Mesenchymal stem cell (in vitro differentiated cells and primary cell): ENCODE measurements around the gene USP4.
"Not testable (repeated sequence)": the region's sequence is repeated elsewhere in the genome, so short reads cannot be mapped to it uniquely, and the experiment has no call there.

Experiments used
- DNase-seq: peaks from one replicate; pipeline ENCODE4 v3.0.0-alpha.2; 2013
- H2AFZ ChIP-seq: one replicate; pipeline ENCODE4 v1.6.1; 2013; ENCODE audit warnings: low read depth, mild to moderate bottlenecking, control low read depth, inconsistent platforms, low read length, moderate library complexity
- H2AK5ac ChIP-seq: 2 replicates; pipeline ENCODE4 v1.6.1; 2013; ENCODE audit warnings: low read length, moderate library complexity, mild to moderate bottlenecking, inconsistent platforms; ENCODE audit not compliant: severe bottlenecking
- H2BK120ac ChIP-seq: one replicate; pipeline ENCODE4 v1.6.1; 2013; ENCODE audit warnings: low read depth, mild to moderate bottlenecking, inconsistent platforms, low read length, moderate library complexity
- H2BK12ac ChIP-seq, 2 experiments: one replicate each; pipeline ENCODE4 v1.6.1; 2013; ENCODE audit warnings: inconsistent platforms in 2 of 2, low read length in 2 of 2, mild to moderate bottlenecking in 2 of 2, moderate library complexity in 2 of 2, control low read depth in 1 of 2
- H2BK15ac ChIP-seq: one replicate; pipeline ENCODE4 v1.6.1; 2013; ENCODE audit warnings: mild to moderate bottlenecking, low read depth, inconsistent platforms; ENCODE audit not compliant: poor library complexity, severe bottlenecking
- H2BK5ac ChIP-seq: 2 replicates; pipeline ENCODE4 v1.6.1; 2013; ENCODE audit warnings: low read depth, mild to moderate bottlenecking, low read length, control low read depth, inconsistent platforms; ENCODE audit not compliant: poor library complexity, severe bottlenecking
- H3K14ac ChIP-seq, 2 experiments: one replicate each; pipeline ENCODE4 v1.6.1; 2013; ENCODE audit warnings: inconsistent platforms in 2 of 2, low read length in 2 of 2, control low read depth in 1 of 2, mild to moderate bottlenecking in 1 of 2, moderate library complexity in 1 of 2
- H3K18ac ChIP-seq, 2 experiments: one replicate each; pipeline ENCODE4 v1.6.1; 2013; ENCODE audit warnings: inconsistent platforms in 2 of 2, low read length in 2 of 2, control low read depth in 1 of 2, low read depth in 1 of 2, mild to moderate bottlenecking in 1 of 2
- H3K23ac ChIP-seq, 2 experiments: one replicate each; pipeline ENCODE4 v1.6.1; 2013; ENCODE audit warnings: inconsistent platforms in 2 of 2, low read length in 2 of 2, mild to moderate bottlenecking in 2 of 2, moderate library complexity in 2 of 2, control low read depth in 1 of 2
- H3K27ac ChIP-seq: 2 replicates; pipeline ENCODE4 v1.5.1; 2013; ENCODE audit warnings: mild to moderate bottlenecking, moderate library complexity, low read length, control low read depth, inconsistent platforms; ENCODE audit not compliant: poor library complexity, severe bottlenecking
- H3K27me3 ChIP-seq, 2 experiments: 2 replicates each; pipeline versions ENCODE4 v1.6.1 to v1.7.0; 2013; ENCODE audit warnings: low read length in 2 of 2, mild to moderate bottlenecking in 2 of 2, moderate library complexity in 2 of 2, control low read depth in 1 of 2, inconsistent platforms in 1 of 2; ENCODE audit not compliant: control insufficient read depth in 1 of 2, insufficient read depth in 1 of 2
- H3K36me3 ChIP-seq, 2 experiments: 2 replicates each; pipeline versions ENCODE4 v1.6.1 to v1.7.0; 2013; ENCODE audit warnings: low read length in 2 of 2, control low read depth in 1 of 2, inconsistent platforms in 1 of 2, low read depth in 1 of 2, mild to moderate bottlenecking in 1 of 2; ENCODE audit not compliant: insufficient read depth in 2 of 2, control insufficient read depth in 1 of 2
- H3K4ac ChIP-seq, 2 experiments: one replicate each; pipeline ENCODE4 v1.6.1; 2013; ENCODE audit warnings: inconsistent platforms in 2 of 2, low read length in 2 of 2, mild to moderate bottlenecking in 2 of 2, moderate library complexity in 2 of 2, control low read depth in 1 of 2, low read depth in 1 of 2
- H3K4me1 ChIP-seq: 2 replicates; pipeline ENCODE4 v1.6.1; 2013; ENCODE audit warnings: low read depth, low read length, control low read depth; ENCODE audit not compliant: control insufficient read depth, insufficient read depth
- H3K4me2 ChIP-seq: 2 replicates; pipeline ENCODE4 v1.6.1; 2013; ENCODE audit warnings: low read length, mild to moderate bottlenecking, inconsistent platforms; ENCODE audit not compliant: poor library complexity, severe bottlenecking
- H3K4me3 ChIP-seq, 2 experiments: 2 replicates each; pipeline versions ENCODE4 v1.5.1 to v1.7.0; 2013; ENCODE audit warnings: low read length in 2 of 2, mild to moderate bottlenecking in 2 of 2, control low read depth in 1 of 2, low read depth in 1 of 2; ENCODE audit not compliant: insufficient read depth in 1 of 2
- H3K79me1 ChIP-seq: replicated peaks from 2 replicates; pipeline ENCODE4 v1.6.1; 2013; ENCODE audit warnings: mild to moderate bottlenecking, control low read depth, low read length, inconsistent platforms; ENCODE audit not compliant: poor library complexity, severe bottlenecking
- H3K9ac ChIP-seq: 2 replicates; pipeline ENCODE4 v1.7.0; 2013; ENCODE audit warnings: mild to moderate bottlenecking, low read length, moderate library complexity
- H3K9me3 ChIP-seq: 2 replicates; pipeline ENCODE4 v1.7.0; 2013; ENCODE audit warnings: mild to moderate bottlenecking, low read length; ENCODE audit not compliant: control insufficient read depth
- H4K8ac ChIP-seq: one replicate; pipeline ENCODE4 v1.6.1; 2013; ENCODE audit warnings: inconsistent platforms, mild to moderate bottlenecking, low read length, moderate library complexity
- H4K91ac ChIP-seq: one replicate; pipeline ENCODE4 v1.6.1; 2013; ENCODE audit warnings: mild to moderate bottlenecking, low read length, inconsistent platforms
- WGBS: methylation state at CpG from one replicate; pipeline ENCODE4 v1.1.7; 2013; ENCODE audit warnings: mixed read lengths; 5-methylcytosine and 5-hydroxymethylcytosine counted together

Gene USP4

DNA sequence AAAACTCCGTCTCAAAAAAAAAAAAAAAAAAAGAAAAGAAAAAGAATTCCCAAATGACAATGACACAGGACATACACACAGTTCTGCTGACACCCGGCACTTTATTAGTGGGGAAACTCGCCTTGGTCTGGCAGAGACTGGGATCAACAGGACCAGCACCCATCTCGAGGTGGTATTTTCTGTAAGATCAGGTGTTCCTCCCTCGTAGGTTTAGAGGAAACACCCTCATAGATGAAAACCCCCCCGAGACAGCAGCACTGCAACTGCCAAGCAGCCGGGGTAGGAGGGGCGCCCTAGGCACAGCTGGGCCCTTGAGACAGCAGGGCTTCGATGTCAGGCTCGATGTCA is 17.2 kb upstream of the USP4 start:
- H3K79me1 ChIP-seq, H3K27me3 ChIP-seq, H3K9me3 ChIP-seq, H2BK120ac ChIP-seq, DNase-seq, H2BK12ac ChIP-seq, H2BK5ac ChIP-seq, H2BK15ac ChIP-seq, H3K18ac ChIP-seq, H3K23ac ChIP-seq, H4K91ac ChIP-seq, H4K8ac ChIP-seq, H3K14ac ChIP-seq, H3K4ac ChIP-seq, H2AFZ ChIP-seq: not testable (repeated sequence)
- Histone ChIP-seq H3K4me1 (peaks cover 27% of the 10 kb centered on the region), H2AK5ac (peak overlapping the region; percentile 76), H3K4me2 (peak overlapping the region; percentile 72), H3K36me3 (peaks cover 42 to 61% of the 10 kb centered on the region in 2 experiments), H3K9ac (peak overlapping the region; percentile 94), H3K4me3 (peak overlapping the region; percentile 67 to 88), H3K27ac (peak overlapping the region; percentile 76)
- WGBS, result 65% methylated on average over 8 of the region's 10 CpGs

- H3K9ac ChIP-seq, result peak overlapping the region; percentile 81
- peaks cover 22% of the 10 kb centered on the region for H3K4me1 ChIP-seq
- peak overlapping the region; percentile 84 for H2AK5ac ChIP-seq
- H3K18ac ChIP-seq, result peak overlapping the region; percentile 11 to 57
- no peak overlapping the region for H3K4me2 ChIP-seq
- H2AFZ ChIP-seq, result no peak overlapping the region
- no peaks in the 10 kb centered on the region for H3K9me3 ChIP-seq
- no peak overlapping the region for H3K14ac ChIP-seq
- H4K8ac ChIP-seq, result no peak overlapping the region
- no peak overlapping the region for H2BK5ac ChIP-seq
- 96% methylated on average over 5 of the region's 5 CpGs for WGBS
- no peak overlapping the region for H2BK12ac ChIP-seq
- peak overlapping the region; percentile 43 for H4K91ac ChIP-seq
- H2BK15ac ChIP-seq, result peak overlapping the region; percentile 46
- peak; percentile 29 for DNase-seq
- H3K27ac ChIP-seq, result peak overlapping the region; percentile 92
- H3K79me1 ChIP-seq, result peaks cover 7% of the 10 kb centered on the region
- no peak overlapping the region for H3K4ac ChIP-seq
- peaks cover 19 to 26% of the 10 kb centered on the region in 2 experiments for H3K36me3 ChIP-seq
- H3K27me3 ChIP-seq, result no peaks in the 10 kb centered on the region
- H2BK120ac ChIP-seq, result peak overlapping the region; percentile 42
- no peak overlapping the region for H3K4me3 ChIP-seq
- no peak overlapping the region for H3K23ac ChIP-seq
Observed at GRCh38 chr3:49352890-49353421, 13.1 kb upstream of the USP4 start.

- peak overlapping the region; percentile 84 for H2AK5ac ChIP-seq
- H3K9ac ChIP-seq, result peak overlapping the region; percentile 81
- no peak overlapping the region for H3K4me3 ChIP-seq
- H2BK15ac ChIP-seq, result no peak overlapping the region
- peaks cover 22% of the 10 kb centered on the region for H3K4me1 ChIP-seq
- H2BK12ac ChIP-seq, result peak overlapping the region; percentile 27 to 65
- H3K79me1 ChIP-seq, result peaks cover 7% of the 10 kb centered on the region
- H3K27ac ChIP-seq, result peak overlapping the region; percentile 92
- H3K9me3 ChIP-seq, result no peaks in the 10 kb centered on the region
- peak overlapping the region; percentile 67 for H4K91ac ChIP-seq
- H3K4me2 ChIP-seq, result no peak overlapping the region
- H3K27me3 ChIP-seq, result no peaks in the 10 kb centered on the region
- H2AFZ ChIP-seq, result no peak overlapping the region
- H3K23ac ChIP-seq, result no peak overlapping the region
- H3K36me3 ChIP-seq, result peaks cover 17 to 26% of the 10 kb centered on the region in 2 experiments
- H4K8ac ChIP-seq, result peak overlapping the region; percentile 27
- peak overlapping the region; percentile 50 for H2BK5ac ChIP-seq
- H3K18ac ChIP-seq, result peak overlapping the region; percentile 18 to 61
- no peak for DNase-seq
- H3K14ac ChIP-seq, result no peak overlapping the region
- peak overlapping the region; percentile 20 to 86 for H3K4ac ChIP-seq
- 79% methylated on average over 2 of the region's 2 CpGs for WGBS
- H2BK120ac ChIP-seq, result peak overlapping the region; percentile 4
Observed at GRCh38 chr3:49352281-49352680, 12.4 kb upstream of the USP4 start.

- 0% methylated on average over 1 of the region's 1 CpG for WGBS
- Histone ChIP-seq H3K27me3 (no peaks in the 10 kb centered on the region), H2BK15ac (no peak overlapping the region), H3K9ac (peak overlapping the region; percentile 81), H2BK12ac (peak overlapping the region; percentile 72 to 87), H3K36me3 (peaks cover 10 to 21% of the 10 kb centered on the region in 2 experiments), H3K79me1 (peaks cover 7% of the 10 kb centered on the region), H3K4ac (peak overlapping the region in 1 of 2 experiments; percentile 79), H2BK5ac (no peak overlapping the region), H3K4me2 (peak overlapping the region; percentile 25), H3K9me3 (no peaks in the 10 kb centered on the region), H4K91ac (peak overlapping the region; percentile 6), H3K4me1 (peaks cover 20% of the 10 kb centered on the region), H3K18ac (peak overlapping the region in 1 of 2 experiments; percentile 85), H2AK5ac (peak overlapping the region; percentile 53), H2AFZ (no peak overlapping the region), H3K14ac (no peak overlapping the region), H3K4me3 (peak overlapping the region in 1 of 2 experiments; percentile 26), H3K23ac (no peak overlapping the region), H4K8ac (no peak overlapping the region), H3K27ac (peak overlapping the region; percentile 92), H2BK120ac (peak overlapping the region; percentile 66)
- DNase-seq, result peak; percentile 93
Observed at GRCh38 chr3:49351521-49352011, 11.7 kb upstream of the USP4 start.
